Mesothelial cell of epicardium (in vitro differentiated cells): ENCODE measurements around the gene EMC10. TPM values are rescaled to one million over a fixed set of nuclear protein-coding genes. Genes with fewer than 3 reads are reported as not detected.
A peak's percentile ranks its signal among the peaks of the same experiment; 100 is the strongest.

Experiments
- DNase-seq, 2 experiments: peaks; one replicate each; pipeline ENCODE4 v3.0.0; 2021; ENCODE audit warnings: low spot score in 2 of 2; ENCODE audit not compliant: unreplicated experiment in 2 of 2
- H3K27ac Mint-ChIP-seq: 2 replicates; pipeline ENCODE4 v1.8.0; 2021; ENCODE audit warnings: mixed read lengths
- H3K27me3 Mint-ChIP-seq: 2 replicates; pipeline ENCODE4 v1.8.0; 2021; ENCODE audit warnings: low read depth, mixed read lengths
- H3K36me3 Mint-ChIP-seq: 2 replicates; pipeline ENCODE4 v1.8.0; 2021; ENCODE audit warnings: mixed read lengths
- H3K4me1 Mint-ChIP-seq: 2 replicates; pipeline ENCODE4 v1.8.0; 2021; ENCODE audit warnings: mixed read lengths
- H3K4me3 Mint-ChIP-seq: 2 replicates; pipeline ENCODE4 v1.8.0; 2021; ENCODE audit warnings: mild to moderate bottlenecking, moderate library complexity, mixed read lengths
- H3K9me3 Mint-ChIP-seq: 2 replicates; pipeline ENCODE4 v1.8.0; 2021; ENCODE audit warnings: mixed read lengths
- total RNA-seq: library from RNA; stranded (reverse); gene quantifications from 3 replicates; pipeline ENCODE4 v1.2.1, GENCODE V29; 2021
- TF ChIP-seq, protein P1 (sequence below): fragments of 200-600 bp; sonication (generic); IDR thresholded peaks from one replicate; pipeline ENCODE4 v1.5.0; 2021; ENCODE audit warnings: antibody characterized with exemption; ENCODE audit not compliant: unreplicated experiment

The EMC10 gene
- total RNA-seq, 1 donor from 2014 or later: 176 TPM

DNA sequence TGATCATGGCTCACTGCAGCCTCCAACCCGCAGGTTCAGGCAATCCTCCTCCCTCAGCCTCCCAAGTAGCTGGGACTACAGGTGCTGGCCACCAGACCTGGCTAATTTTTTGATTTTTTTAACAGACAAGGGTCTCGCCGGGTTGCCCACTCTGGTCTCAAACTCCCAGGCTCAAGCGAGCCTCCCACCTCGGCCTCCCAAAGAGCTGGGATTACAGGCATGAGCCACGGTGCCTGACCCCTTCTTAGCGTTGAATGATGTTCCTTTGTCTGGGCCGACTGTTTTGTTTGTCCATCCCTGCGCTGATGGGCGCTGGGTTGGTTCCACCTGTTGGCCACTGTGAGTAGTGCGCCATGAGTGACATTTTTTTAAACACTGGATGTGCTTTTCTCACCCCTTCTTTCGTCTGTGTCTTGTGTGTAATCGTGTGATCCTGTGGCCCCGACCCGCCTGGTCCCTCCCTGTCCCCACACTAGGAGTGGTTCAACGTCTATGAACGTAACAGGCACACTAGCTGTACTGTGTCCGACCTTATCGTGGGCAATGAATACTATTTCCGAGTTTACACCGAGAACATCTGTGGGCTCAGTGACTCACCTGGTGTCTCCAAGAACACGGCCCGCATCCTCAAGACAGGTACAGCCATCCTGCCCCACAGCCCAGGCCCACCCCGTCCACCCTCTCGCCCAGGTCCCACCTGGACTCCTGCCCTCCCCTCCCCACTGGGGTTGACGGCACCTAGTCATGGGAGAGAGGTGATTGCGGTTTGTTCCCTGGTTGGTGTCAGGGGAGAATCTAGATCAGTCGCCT, 15.0 kb upstream of the EMC10 start:
- Mint-ChIP-seq H3K27ac (no peak overlapping the region), H3K9me3 (no peaks in the 10 kb centered on the region)
- TF ChIP-seq, protein P1, sequence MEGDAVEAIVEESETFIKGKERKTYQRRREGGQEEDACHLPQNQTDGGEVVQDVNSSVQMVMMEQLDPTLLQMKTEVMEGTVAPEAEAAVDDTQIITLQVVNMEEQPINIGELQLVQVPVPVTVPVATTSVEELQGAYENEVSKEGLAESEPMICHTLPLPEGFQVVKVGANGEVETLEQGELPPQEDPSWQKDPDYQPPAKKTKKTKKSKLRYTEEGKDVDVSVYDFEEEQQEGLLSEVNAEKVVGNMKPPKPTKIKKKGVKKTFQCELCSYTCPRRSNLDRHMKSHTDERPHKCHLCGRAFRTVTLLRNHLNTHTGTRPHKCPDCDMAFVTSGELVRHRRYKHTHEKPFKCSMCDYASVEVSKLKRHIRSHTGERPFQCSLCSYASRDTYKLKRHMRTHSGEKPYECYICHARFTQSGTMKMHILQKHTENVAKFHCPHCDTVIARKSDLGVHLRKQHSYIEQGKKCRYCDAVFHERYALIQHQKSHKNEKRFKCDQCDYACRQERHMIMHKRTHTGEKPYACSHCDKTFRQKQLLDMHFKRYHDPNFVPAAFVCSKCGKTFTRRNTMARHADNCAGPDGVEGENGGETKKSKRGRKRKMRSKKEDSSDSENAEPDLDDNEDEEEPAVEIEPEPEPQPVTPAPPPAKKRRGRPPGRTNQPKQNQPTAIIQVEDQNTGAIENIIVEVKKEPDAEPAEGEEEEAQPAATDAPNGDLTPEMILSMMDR: peak; percentile 92

DNA sequence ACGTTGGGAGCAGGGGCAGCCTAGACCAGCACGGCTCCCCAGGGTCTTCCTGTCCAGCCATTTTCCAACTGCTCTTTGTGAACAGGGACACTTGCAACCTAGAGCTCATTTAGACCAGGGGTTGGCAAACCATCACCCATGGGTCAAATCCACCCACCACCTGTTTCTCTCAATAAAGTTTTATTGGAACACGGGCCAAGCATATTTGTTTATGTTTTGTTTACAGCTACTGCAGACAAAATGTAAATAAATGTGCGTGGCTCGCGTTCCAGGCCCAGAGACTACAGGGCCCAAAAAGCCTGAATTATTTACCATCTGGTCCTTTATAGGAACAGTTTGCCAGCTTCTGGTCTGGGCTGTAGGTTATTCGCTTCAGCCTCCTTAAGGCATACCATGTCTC, 13.3 kb upstream of the EMC10 start:
- Mint-ChIP-seq H3K36me3 (no peaks in the 10 kb centered on the region), H3K27ac (no peak overlapping the region), H3K4me3 (no peak overlapping the region), H3K27me3 (no peaks in the 10 kb centered on the region), H3K9me3 (no peaks in the 10 kb centered on the region), H3K4me1 (peaks cover 10% of the 10 kb centered on the region)
- DNase-seq: no peak
- TF ChIP-seq, protein P1: no peak

More for the DNA sequence above, 15.0 kb upstream of the EMC10 start:
- peaks cover 2% of the 10 kb centered on the region for H3K27me3 Mint-ChIP-seq
- peak in 1 of 2 experiments; percentile 71 for DNase-seq
- no peaks in the 10 kb centered on the region for H3K36me3 Mint-ChIP-seq
- peaks cover 10% of the 10 kb centered on the region for H3K4me1 Mint-ChIP-seq
- no peak overlapping the region for H3K4me3 Mint-ChIP-seq

DNA sequence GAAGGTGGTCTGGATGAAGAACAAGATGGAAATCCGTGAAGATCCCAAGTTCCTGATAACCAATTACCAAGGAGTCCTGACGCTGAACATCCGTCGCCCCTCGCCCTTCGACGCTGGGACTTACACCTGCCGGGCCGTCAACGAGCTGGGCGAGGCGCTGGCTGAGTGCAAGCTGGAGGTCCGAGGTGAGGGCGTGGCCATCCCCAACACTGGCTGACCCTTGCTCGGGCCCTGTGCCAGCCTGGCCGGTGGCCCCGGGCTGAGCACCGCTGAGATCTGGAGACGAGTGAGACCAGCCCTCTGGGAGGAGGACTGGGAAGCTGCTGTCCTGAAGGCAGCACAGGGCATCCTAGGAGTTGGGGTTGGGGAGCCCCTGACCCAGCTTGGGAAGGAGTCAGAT, 12.0 kb upstream of the EMC10 start:
- Mint-ChIP-seq H3K4me1 (peaks cover 10% of the 10 kb centered on the region), H3K27me3 (no peaks in the 10 kb centered on the region), H3K9me3 (no peaks in the 10 kb centered on the region), H3K27ac (no peak overlapping the region), H3K36me3 (no peaks in the 10 kb centered on the region), H3K4me3 (no peak overlapping the region)
- DNase-seq: no peak
- TF ChIP-seq, protein P1: no peak

DNA sequence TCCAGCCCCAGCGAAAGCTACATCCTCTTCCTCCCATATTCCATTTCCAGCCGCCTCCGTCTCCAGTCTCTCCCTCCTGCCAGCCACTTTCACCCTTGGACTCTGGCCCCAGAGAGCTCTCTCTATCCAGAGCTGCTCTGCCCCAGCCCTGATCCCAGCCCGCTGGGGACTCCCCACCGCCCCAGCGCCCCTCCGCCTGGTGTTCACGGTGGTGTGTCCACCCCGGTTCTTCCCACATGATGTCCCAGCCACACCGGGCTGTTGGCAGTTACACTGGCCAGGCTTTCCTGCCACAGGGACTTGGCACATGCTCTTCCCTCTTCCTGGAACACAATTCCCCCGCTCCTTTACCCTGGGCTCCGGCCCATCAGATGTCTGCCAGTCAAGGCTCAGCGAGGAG, 11.3 kb upstream of the EMC10 start:
- DNase-seq: no peak
- peaks cover 8% of the 10 kb centered on the region for H3K4me1 Mint-ChIP-seq
- no peaks in the 10 kb centered on the region for H3K9me3 Mint-ChIP-seq
- H3K27me3 Mint-ChIP-seq: no peaks in the 10 kb centered on the region
- H3K4me3 Mint-ChIP-seq: no peak overlapping the region
- no peak overlapping the region for H3K27ac Mint-ChIP-seq
- H3K36me3 Mint-ChIP-seq: no peaks in the 10 kb centered on the region
- TF ChIP-seq, protein P1: no peak

DNA sequence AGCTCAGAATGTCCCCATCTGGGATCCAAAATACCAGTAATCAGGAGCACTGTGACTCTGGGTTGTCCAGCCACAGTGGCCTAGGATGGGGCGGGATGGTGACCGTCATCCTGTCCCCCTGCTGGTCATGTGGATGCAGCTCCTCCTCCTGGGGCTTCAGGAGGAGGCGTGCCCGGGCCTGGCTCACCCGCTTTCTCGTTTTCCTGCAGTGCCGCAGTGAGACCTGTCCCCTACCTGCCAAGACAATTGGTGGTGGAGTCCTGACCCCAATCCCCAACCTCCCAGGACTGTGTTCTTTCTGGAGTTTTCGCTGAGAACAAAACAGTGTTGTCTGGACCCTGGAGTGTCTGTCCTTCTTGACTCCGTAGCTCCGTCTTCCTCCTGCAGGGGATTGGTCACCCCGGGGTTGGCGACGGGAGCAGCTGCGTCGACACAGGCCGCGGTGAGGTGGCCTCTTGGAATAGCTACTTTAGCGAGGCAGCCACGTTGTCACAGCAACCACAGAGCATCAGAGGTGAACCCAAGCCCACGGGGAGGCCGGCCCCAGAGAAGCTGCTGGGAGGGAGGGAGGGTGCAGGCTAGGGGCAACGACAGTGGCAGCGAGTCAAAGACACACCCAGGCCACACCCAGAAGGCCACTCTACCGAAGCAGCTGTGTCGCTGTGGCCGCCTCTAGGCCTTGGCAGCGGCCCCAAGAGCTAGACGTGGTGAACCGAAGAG, 10.2 kb upstream of the EMC10 start:
- H3K36me3 Mint-ChIP-seq: no peaks in the 10 kb centered on the region
- DNase-seq: no peak
- peaks cover 3% of the 10 kb centered on the region for H3K4me1 Mint-ChIP-seq
- H3K27ac Mint-ChIP-seq: no peak overlapping the region
- no peaks in the 10 kb centered on the region for H3K27me3 Mint-ChIP-seq
- TF ChIP-seq, protein P1: no peak
- H3K4me3 Mint-ChIP-seq: no peak overlapping the region
- no peaks in the 10 kb centered on the region for H3K9me3 Mint-ChIP-seq
